Motor neuron (in vitro differentiated cells): ENCODE data around the gene PTGES2. TPM values are rescaled to one million over a fixed set of nuclear protein-coding genes. Genes with fewer than 3 reads are reported as not detected.

Experiments used
- ATAC-seq, 8 experiments: fragments of 200-7000 bp; cut with Tn5 transposase; replicated peaks in 6 of 8; 2 replicates each; pipeline ENCODE4 v1.8.0; 2021; ENCODE audit warnings: mild to moderate bottlenecking in 8 of 8, moderate library complexity in 8 of 8
- H3K27ac ChIP-seq, 2 donors: fragments of 250-450 bp; sonication (Bioruptor Pico); 2 replicates each; pipeline ENCODE4 v1.9.0; 2021; ENCODE audit warnings: antibody characterized with exemption in 2 of 2, mild to moderate bottlenecking in 2 of 2, moderate library complexity in 1 of 2
- H3K4me1 ChIP-seq, 2 donors: fragments of 250-450 bp; sonication (Bioruptor Pico); replicated peaks in 1 of 2; 2 replicates each; pipeline ENCODE4 v1.6.1; 2021; ENCODE audit warnings: antibody characterized with exemption in 2 of 2, mild to moderate bottlenecking in 2 of 2, moderate library complexity in 1 of 2
- H3K4me3 ChIP-seq, 5 donors: fragments of 250-450 bp; sonication (Bioruptor Pico); 2 replicates each; pipeline ENCODE4 v1.9.0; 2021; ENCODE audit warnings: antibody characterized with exemption in 5 of 5, mild to moderate bottlenecking in 5 of 5, moderate library complexity in 4 of 5
- WGBS, 10 experiments: fragments of 450-650 bp; shearing (Covaris generic); methylation state at CpG; one replicate each; pipeline ENCODE4 v1.0.0; 2022; 5-methylcytosine and 5-hydroxymethylcytosine counted together
- in situ Hi-C, 9 experiments: fragments of 400-800 bp; cut with MboI; loops; one replicate each; pipeline ENCODE4 v1.15.0; 2021; ENCODE audit warnings: low sequenced_read_pairs in 9 of 9, low pct_unique_long_range_greater_than_20kb in 2 of 9; ENCODE audit not compliant: unreplicated experiment in 9 of 9
- total RNA-seq, 8 experiments: library from RNA; unstranded; fragments of 300-600 nt; gene quantifications; 2 replicates each; pipeline versions ENCODE4 v1.2.3 to v1.2.4, GENCODE V29; 2022

Gene PTGES2
- total RNA-seq, 8 experiments from 2014 or later, result 42.6 to 111 (median 50.9) TPM

GRCh38 chr9:128108269-128109049 is 19.1 kb downstream of the PTGES2 start:
- 52 to 96% (median 84%) methylated on average over 2 to 9 of the region's 15 CpGs; no CpG with 5 or more reads in 2 of the 10 experiments for WGBS, 10 experiments
- H3K4me3 ChIP-seq, result no peak overlapping the region
- peak in 2 of 8 experiments; percentile 11 to 19 for ATAC-seq
- in situ Hi-C loops, result no loop called here
- H3K27ac ChIP-seq, result peak overlapping the region; percentile 44 to 55
- peaks cover 14 to 19% of the 10 kb centered on the region in 2 donors for H3K4me1 ChIP-seq

- in situ Hi-C loops, result no loop called here
- H3K27ac ChIP-seq, result no peak overlapping the region
- WGBS, 10 experiments, result 60 to 100% (median 90%) methylated on average over 1 to 3 of the region's 18 CpGs; no CpG with 5 or more reads in 7 of the 10 experiments
Measured at GRCh38 chr9:128107468-128108268, 19.9 kb downstream of the PTGES2 start.

GRCh38 chr9:128106940-128107467 is 20.5 kb downstream of the PTGES2 start:
- H3K27ac ChIP-seq, result no peak overlapping the region
- peaks cover 14 to 19% of the 10 kb centered on the region in 2 donors for H3K4me1 ChIP-seq
- no peak overlapping the region for H3K4me3 ChIP-seq
- peak in 3 of 8 experiments; percentile 2 to 7 (median 4) for ATAC-seq
- WGBS, 10 experiments, result no CpG with 5 or more reads among the region's 23 CpGs
- in situ Hi-C loops, result no loop called here

More at GRCh38 chr9:128107468-128108268, 19.9 kb downstream of the PTGES2 start:
- Histone ChIP-seq H3K4me1 (peaks cover 14 to 19% of the 10 kb centered on the region in 2 donors), H3K4me3 (no peak overlapping the region)
- ATAC-seq, result peak in 3 of 8 experiments; percentile 1 to 5 (median 1)

GRCh38 chr9:128106181-128106939 is 21.2 kb downstream of the PTGES2 start:
- no peak overlapping the region for H3K27ac ChIP-seq
- no peak overlapping the region for H3K4me3 ChIP-seq
- 90 to 100% (median 97%) methylated on average over 2 to 7 of the region's 23 CpGs; no CpG with 5 or more reads in 7 of the 10 experiments for WGBS, 10 experiments
- in situ Hi-C loops, result no loop called here
- H3K4me1 ChIP-seq, result peaks cover 14 to 22% of the 10 kb centered on the region in 2 donors
- ATAC-seq, result peak in 1 of 8 experiments; percentile 8

GRCh38 chr9:128105538-128106175 is 21.9 kb downstream of the PTGES2 start:
- Histone ChIP-seq H3K4me3 (no peak overlapping the region), H3K4me1 (peaks cover 19 to 28% of the 10 kb centered on the region in 2 donors), H3K27ac (no peak overlapping the region)
- ATAC-seq, result no peak
- in situ Hi-C loops, result no loop called here
- 88 to 100% (median 100%) methylated on average over 2 to 4 of the region's 21 CpGs; no CpG with 5 or more reads in 5 of the 10 experiments for WGBS, 10 experiments

- no peak overlapping the region for H3K27ac ChIP-seq
- 70 to 100% (median 100%) methylated on average over 1 to 2 of the region's 6 CpGs; no CpG with 5 or more reads in 7 of the 10 experiments for WGBS, 10 experiments
- H3K4me1 ChIP-seq, result peaks cover 30 to 37% of the 10 kb centered on the region in 2 donors
- peak in 4 of 8 experiments; percentile 4 to 55 (median 28) for ATAC-seq
- H3K4me3 ChIP-seq, result no peak overlapping the region
- in situ Hi-C loops, result no loop called here
Measured at GRCh38 chr9:128104171-128104618, 23.3 kb downstream of the PTGES2 start.

- WGBS, 10 experiments, result 40 to 100% (median 98%) methylated on average over 1 to 3 of the region's 8 CpGs; no CpG with 5 or more reads in 6 of the 10 experiments
- H3K4me3 ChIP-seq, result no peak overlapping the region
- in situ Hi-C loops, result no loop called here
- ATAC-seq, result no peak
- no peak overlapping the region for H3K27ac ChIP-seq
- peaks cover 30 to 37% of the 10 kb centered on the region in 2 donors for H3K4me1 ChIP-seq
Measured at GRCh38 chr9:128103589-128103962, 24.0 kb downstream of the PTGES2 start.

- 70 to 100% (median 93%) methylated on average over 2 to 22 of the region's 23 CpGs; no CpG with 5 or more reads in 5 of the 10 experiments for WGBS, 10 experiments
- H3K27ac ChIP-seq, result no peak overlapping the region
- ATAC-seq, result no peak
- no peak overlapping the region for H3K4me3 ChIP-seq
- peaks cover 31 to 38% of the 10 kb centered on the region in 2 donors for H3K4me1 ChIP-seq
- in situ Hi-C loops, result no loop called here
Measured at GRCh38 chr9:128102861-128103588, 24.5 kb downstream of the PTGES2 start.

- in situ Hi-C loops, result no loop called here
- peaks cover 36 to 41% of the 10 kb centered on the region in 2 donors for H3K4me1 ChIP-seq
- WGBS, 10 experiments, result 80 to 96% methylated on average over 1 to 4 of the region's 13 CpGs; no CpG with 5 or more reads in 8 of the 10 experiments
- H3K4me3 ChIP-seq, result no peak overlapping the region
- ATAC-seq, result no peak
- H3K27ac ChIP-seq, result no peak overlapping the region
Measured at GRCh38 chr9:128102196-128102595, 25.3 kb downstream of the PTGES2 start.

GRCh38 chr9:128101690-128102089 is 25.8 kb downstream of the PTGES2 start:
- Histone ChIP-seq H3K4me1 (peaks cover 36 to 41% of the 10 kb centered on the region in 2 donors), H3K27ac (no peak overlapping the region), H3K4me3 (no peak overlapping the region)
- 59 to 93% (median 83%) methylated on average over 3 to 6 of the region's 20 CpGs; no CpG with 5 or more reads in 4 of the 10 experiments for WGBS, 10 experiments
- in situ Hi-C loops, result no loop called here
- ATAC-seq, result no peak

- Histone ChIP-seq H3K4me1 (peaks cover 36 to 41% of the 10 kb centered on the region in 2 donors), H3K27ac (no peak overlapping the region), H3K4me3 (no peak overlapping the region)
- ATAC-seq, result no peak
- in situ Hi-C loops, result no loop called here
- 83 to 100% (median 95%) methylated on average over 1 to 5 of the region's 12 CpGs; no CpG with 5 or more reads in 4 of the 10 experiments for WGBS, 10 experiments
Measured at GRCh38 chr9:128101231-128101661, 26.3 kb downstream of the PTGES2 start.
